Effector memory CD8-positive, alpha-beta T cell (primary cell): ENCODE results near the gene DOP1A.
A peak's percentile ranks its signal among the peaks of the same experiment; 100 is the strongest.

ENCODE experiments used
- ATAC-seq: fragments of 150-1000 bp; cut with Tn5 transposase; replicated peaks from 2 replicates; pipeline ENCODE4 v1.10.0; 2021; ENCODE audit warnings: mild to moderate bottlenecking, moderate library complexity
- DNase-seq, 3 experiments: peaks; one replicate each; pipeline ENCODE4 v3.0.0; 2021
- H3K27ac Mint-ChIP-seq, 2 donors: one replicate each; pipeline ENCODE4 v1.8.0; 2022; ENCODE audit warnings: mild to moderate bottlenecking in 2 of 2, mixed read lengths in 2 of 2, moderate library complexity in 2 of 2
- H3K27me3 Mint-ChIP-seq, 2 donors: one replicate each; pipeline ENCODE4 v1.8.0; 2022; ENCODE audit warnings: mixed read lengths in 2 of 2
- H3K36me3 Mint-ChIP-seq: one replicate; pipeline ENCODE4 v1.8.0; 2022; ENCODE audit warnings: mild to moderate bottlenecking, moderate library complexity, mixed read lengths; ENCODE audit not compliant: insufficient read depth
- H3K4me1 Mint-ChIP-seq, 2 donors: one replicate each; pipeline ENCODE4 v1.8.0; 2022; ENCODE audit warnings: low read depth in 2 of 2, mixed read lengths in 2 of 2
- H3K4me3 Mint-ChIP-seq, 2 donors: one replicate each; pipeline ENCODE4 v1.8.0; 2022; ENCODE audit warnings: mild to moderate bottlenecking in 2 of 2, mixed read lengths in 2 of 2, moderate library complexity in 2 of 2
- H3K9me3 Mint-ChIP-seq, 2 donors: one replicate each; pipeline ENCODE4 v1.8.0; 2022; ENCODE audit warnings: mixed read lengths in 2 of 2
- total RNA-seq, 9 experiments: gene quantifications; one replicate each; lab custom pipeline; 2026; lab: John Stamatoyannopoulos, UW

The DOP1A gene
- 33.9 to 127 (median 81.3) reads per million in 9 experiments for total RNA-seq

- ATAC-seq (peak; percentile 87), DNase-seq (peak; percentile 95 to 97 (median 96))
- Mint-ChIP-seq H3K27ac (peak within 1 kb of the TSS; percentile 89 to 95), H3K4me1 (peaks cover 14 to 31% of the 10 kb centered on the region in 2 donors), H3K36me3 (peaks cover 12% of the 10 kb centered on the region), H3K27me3 (no peaks in the 10 kb centered on the region), H3K9me3 (no peaks in the 10 kb centered on the region), H3K4me3 (peak within 1 kb of the TSS; percentile 90 to 94)
These were observed at the start of gene DOP1A for GRCh38 chr6:83067448-83068439. Gene DOP1A, plus strand, starts transcription at chr6:83067671. Its CDS starts 29,307 bp downstream, at chr6:83096978.

GRCh38 chr6:83019741-83020140 is 47.7 kb upstream of the DOP1A start:
- DNase-seq: no peak
- no peak for ATAC-seq
- H3K36me3 Mint-ChIP-seq: peaks cover 24% of the 10 kb centered on the region
- H3K4me3 Mint-ChIP-seq: no peak overlapping the region
- H3K4me1 Mint-ChIP-seq: no peaks in the 10 kb centered on the region
- H3K27ac Mint-ChIP-seq: no peak overlapping the region
- H3K9me3 Mint-ChIP-seq: peaks cover 0 to 2% of the 10 kb centered on the region in 2 donors
- no peaks in the 10 kb centered on the region for H3K27me3 Mint-ChIP-seq

- no peaks in the 10 kb centered on the region for H3K27me3 Mint-ChIP-seq
- no peak overlapping the region for H3K27ac Mint-ChIP-seq
- H3K36me3 Mint-ChIP-seq: peaks cover 3% of the 10 kb centered on the region
These were observed 35.8 kb upstream of the DOP1A start for GRCh38 chr6:83031689-83032088.

GRCh38 chr6:83038246-83038645 is 29.2 kb upstream of the DOP1A start:
- Mint-ChIP-seq H3K27me3 (no peaks in the 10 kb centered on the region), H3K27ac (no peak overlapping the region), H3K4me1 (no peaks in the 10 kb centered on the region), H3K4me3 (no peak overlapping the region), H3K36me3 (peaks cover 6% of the 10 kb centered on the region), H3K9me3 (peaks cover 0 to 1% of the 10 kb centered on the region in 2 donors)
- no peak for ATAC-seq
- no peak for DNase-seq

More at GRCh38 chr6:83031689-83032088, 35.8 kb upstream of the DOP1A start:
- Mint-ChIP-seq H3K4me1 (no peaks in the 10 kb centered on the region), H3K4me3 (no peak overlapping the region), H3K9me3 (peaks cover 0 to 5% of the 10 kb centered on the region in 2 donors)
- ATAC-seq (no peak), DNase-seq (no peak)

- DNase-seq (no peak), ATAC-seq (no peak)
- Mint-ChIP-seq H3K4me1 (peaks cover 0 to 1% of the 10 kb centered on the region in 2 donors), H3K36me3 (peaks cover 3% of the 10 kb centered on the region), H3K9me3 (no peaks in the 10 kb centered on the region), H3K4me3 (no peak overlapping the region), H3K27ac (no peak overlapping the region), H3K27me3 (no peaks in the 10 kb centered on the region)
These were observed 24.9 kb upstream of the DOP1A start for GRCh38 chr6:83042467-83043053.

GRCh38 chr6:83044091-83044768 is 23.2 kb upstream of the DOP1A start:
- H3K27ac Mint-ChIP-seq: peak overlapping the region in 1 of 2 donors; percentile 49
- no peak overlapping the region for H3K4me3 Mint-ChIP-seq
- no peaks in the 10 kb centered on the region for H3K9me3 Mint-ChIP-seq
- DNase-seq (no peak), ATAC-seq (no peak)
- H3K27me3 Mint-ChIP-seq: no peaks in the 10 kb centered on the region
- H3K4me1 Mint-ChIP-seq: peaks cover 0 to 1% of the 10 kb centered on the region in 2 donors
- peaks cover 3% of the 10 kb centered on the region for H3K36me3 Mint-ChIP-seq

- H3K4me3 Mint-ChIP-seq: no peak overlapping the region
- H3K36me3 Mint-ChIP-seq: no peaks in the 10 kb centered on the region
- no peak for DNase-seq
- ATAC-seq: no peak
- peaks cover 0 to 1% of the 10 kb centered on the region in 2 donors for H3K4me1 Mint-ChIP-seq
- H3K9me3 Mint-ChIP-seq: no peaks in the 10 kb centered on the region
- no peaks in the 10 kb centered on the region for H3K27me3 Mint-ChIP-seq
- no peak overlapping the region for H3K27ac Mint-ChIP-seq
These were observed 20.3 kb upstream of the DOP1A start for GRCh38 chr6:83047065-83047754.

- H3K36me3 Mint-ChIP-seq: peaks cover 2% of the 10 kb centered on the region
- no peak for ATAC-seq
These were observed 15.9 kb upstream of the DOP1A start for GRCh38 chr6:83051377-83052172.

GRCh38 chr6:83053678-83054077 is 13.8 kb upstream of the DOP1A start:
- no peak for DNase-seq
- Mint-ChIP-seq H3K27ac (peak overlapping the region in 1 of 2 donors; percentile 52), H3K36me3 (peaks cover 4% of the 10 kb centered on the region), H3K4me1 (no peaks in the 10 kb centered on the region), H3K9me3 (no peaks in the 10 kb centered on the region), H3K4me3 (no peak overlapping the region), H3K27me3 (no peaks in the 10 kb centered on the region)
- no peak for ATAC-seq

More at GRCh38 chr6:83051377-83052172, 15.9 kb upstream of the DOP1A start:
- no peak overlapping the region for H3K4me3 Mint-ChIP-seq
- H3K9me3 Mint-ChIP-seq: no peaks in the 10 kb centered on the region
- H3K27ac Mint-ChIP-seq: no peak overlapping the region
- DNase-seq: no peak
- H3K27me3 Mint-ChIP-seq: no peaks in the 10 kb centered on the region
- peaks cover 0 to 1% of the 10 kb centered on the region in 2 donors for H3K4me1 Mint-ChIP-seq

GRCh38 chr6:83055366-83055964 is 12.0 kb upstream of the DOP1A start:
- Mint-ChIP-seq H3K4me1 (peaks cover 0 to 3% of the 10 kb centered on the region in 2 donors), H3K9me3 (no peaks in the 10 kb centered on the region), H3K36me3 (peaks cover 4% of the 10 kb centered on the region), H3K27me3 (no peaks in the 10 kb centered on the region), H3K27ac (no peak overlapping the region), H3K4me3 (no peak overlapping the region)
- DNase-seq (peak; percentile 15 to 46 (median 43)), ATAC-seq (peak; percentile 62)

- no peaks in the 10 kb centered on the region for H3K27me3 Mint-ChIP-seq
- H3K4me3 Mint-ChIP-seq: no peak overlapping the region
- peaks cover 4% of the 10 kb centered on the region for H3K36me3 Mint-ChIP-seq
- no peaks in the 10 kb centered on the region for H3K9me3 Mint-ChIP-seq
- H3K27ac Mint-ChIP-seq: peak overlapping the region in 1 of 2 donors; percentile 5
- peaks cover 0 to 3% of the 10 kb centered on the region in 2 donors for H3K4me1 Mint-ChIP-seq
- DNase-seq (peak in 1 of 3 experiments; percentile 7), ATAC-seq (peak; percentile 29)
These were observed 9.7 kb upstream of the DOP1A start for GRCh38 chr6:83057705-83058321.
